Spleen (tissue), 7 donors: Measurements from ENCODE around the gene FCRL6.

Source experiments
- CTCF ChIP-seq, 11 experiments: fragments of 200-600 bp in 7 of 11; fragments of 450-650 bp in 4 of 11; sonication (generic) in 4 of 11; IDR thresholded peaks in 8 of 11; conservative IDR thresholded peaks in 3 of 11; 1 replicate in 7 of 11; 2 replicates in 4 of 11; pipeline versions ENCODE4 v1.4.0 to v1.8.0; 2016 to 2021; ENCODE audit warnings: antibody characterized with exemption in 11 of 11, inconsistent platforms in 4 of 11, mild to moderate bottlenecking in 1 of 11
- POLR2A ChIP-seq, 3 donors: fragments of 450-650 bp; IDR thresholded peaks; one replicate each; pipeline ENCODE4 v1.5.1; 2017; ENCODE audit warnings: antibody characterized with exemption in 3 of 3, mild to moderate bottlenecking in 1 of 3
- POLR2AphosphoS5 ChIP-seq, 3 donors: sonication (generic); formaldehyde crosslinking; IDR thresholded peaks; one replicate each; pipeline ENCODE4 v1.5.1; 2017; ENCODE audit warnings: antibody characterized with exemption in 3 of 3
- donor health status: DM: no; HTN: no; CAD: no; lungs with moderate emphysema.
- donor health status: DM: no; HTN: no; CAD: no.
- donor health status: DM: no; HTN: no; CAD: no.

GRCh38 chr1:159835862-159836525 is 33.8 kb downstream of the FCRL6 start:
- TF ChIP-seq CTCF (IDR thresholded peaks at IDR 0.05 in 8 of 11, conservative IDR thresholded peaks at IDR 0.05 in 3 of 11) (peak in 1 of 11 experiments; percentile 12), POLR2AphosphoS5 (IDR thresholded peaks at IDR 0.05) (no peak), POLR2A (IDR thresholded peaks at IDR 0.05) (no peak)
